GM12891 (cell line): Measurements from ENCODE around the gene IP6K3.

Experiments used
- DNase-seq: peaks from one replicate; pipeline ENCODE4 v3.0.0; 2011; ENCODE audit warnings: low spot score; ENCODE audit not compliant: insufficient read length
- FAIRE-seq: peaks from 2 replicates; lab custom pipeline; 2011; peaks lifted over from hg19 to GRCh38; lab: Jason Lieb, UNC
- PAX5 ChIP-seq: IDR thresholded peaks from 2 replicates; pipeline ENCODE4 v1.6.1; 2011; ENCODE audit warnings: low read length, moderate library complexity, mild to moderate bottlenecking; ENCODE audit not compliant: insufficient read depth, severe bottlenecking
- POLR2A ChIP-seq: IDR thresholded peaks from 2 replicates; pipeline ENCODE4 v1.6.1; 2011; ENCODE audit warnings: low read depth, low read length, control low read depth
- POLR2AphosphoS5 ChIP-seq: IDR thresholded peaks from 2 replicates; pipeline ENCODE4 v1.6.1; 2011; ENCODE audit warnings: low read depth, low read length, control low read depth
- POU2F2 ChIP-seq: IDR thresholded peaks from 2 replicates; pipeline ENCODE4 v1.6.1; 2011; ENCODE audit warnings: low read depth, mild to moderate bottlenecking, control low read depth, low read length, moderate library complexity
- SPI1 ChIP-seq: IDR thresholded peaks from 2 replicates; pipeline ENCODE4 v1.6.1; 2011; ENCODE audit warnings: low read depth, low read length, control low read depth
- TAF1 ChIP-seq: IDR thresholded peaks from 2 replicates; pipeline ENCODE4 v1.6.1; 2011; ENCODE audit warnings: low read depth, low read length, control low read depth

Gene IP6K3

GRCh38 chr6:33770124-33770832 lies 23.6 kb upstream of the IP6K3 start:
- no peak for FAIRE-seq
- no peak for TF ChIP-seq PAX5
- no peak for TF ChIP-seq POLR2AphosphoS5
- no peak for TF ChIP-seq POU2F2
- TF ChIP-seq POLR2A: no peak
- no peak for TF ChIP-seq SPI1
- no peak for TF ChIP-seq TAF1
- no peak for DNase-seq

GRCh38 chr6:33769248-33769821 lies 22.6 kb upstream of the IP6K3 start:
- DNase-seq (no peak), FAIRE-seq (no peak)
- TF ChIP-seq POU2F2: no peak
- TF ChIP-seq TAF1: no peak
- TF ChIP-seq POLR2AphosphoS5: no peak
- TF ChIP-seq POLR2A: no peak
- TF ChIP-seq SPI1: no peak
- TF ChIP-seq PAX5: no peak

GRCh38 chr6:33768644-33769120 lies 22.0 kb upstream of the IP6K3 start:
- TF ChIP-seq POU2F2 (no peak), PAX5 (no peak), POLR2AphosphoS5 (no peak), SPI1 (no peak), POLR2A (no peak), TAF1 (no peak)
- peak; percentile 81 for FAIRE-seq
- DNase-seq: peak; percentile 78

- TF ChIP-seq TAF1 (no peak), POLR2A (no peak), SPI1 (no peak), POLR2AphosphoS5 (no peak), POU2F2 (no peak), PAX5 (no peak)
- FAIRE-seq (no peak), DNase-seq (no peak)
Observed at GRCh38 chr6:33766921-33767907, 20.5 kb upstream of the IP6K3 start.

GRCh38 chr6:33765368-33765767 lies 18.7 kb upstream of the IP6K3 start:
- no peak for TF ChIP-seq SPI1
- no peak for TF ChIP-seq POLR2AphosphoS5
- no peak for TF ChIP-seq POU2F2
- no peak for TF ChIP-seq TAF1
- TF ChIP-seq POLR2A: no peak
- no peak for TF ChIP-seq PAX5
- FAIRE-seq: no peak
- no peak for DNase-seq

- no peak for TF ChIP-seq TAF1
- TF ChIP-seq PAX5: no peak
- TF ChIP-seq SPI1: no peak
- no peak for TF ChIP-seq POLR2AphosphoS5
- FAIRE-seq (no peak), DNase-seq (no peak)
Observed at GRCh38 chr6:33764036-33764435, 17.3 kb upstream of the IP6K3 start.

- no peak for TF ChIP-seq POLR2AphosphoS5
- TF ChIP-seq TAF1: no peak
- TF ChIP-seq POLR2A: no peak
- TF ChIP-seq PAX5: no peak
- TF ChIP-seq POU2F2: no peak
- TF ChIP-seq SPI1: no peak
- no peak for FAIRE-seq
- no peak for DNase-seq
Observed at GRCh38 chr6:33763483-33763882, 16.8 kb upstream of the IP6K3 start.

GRCh38 chr6:33762713-33763112 lies 16.0 kb upstream of the IP6K3 start:
- no peak for FAIRE-seq
- no peak for TF ChIP-seq POLR2AphosphoS5
- no peak for TF ChIP-seq POU2F2
- no peak for TF ChIP-seq POLR2A
- no peak for TF ChIP-seq TAF1
- TF ChIP-seq SPI1: no peak
- no peak for TF ChIP-seq PAX5

More at GRCh38 chr6:33762713-33763112, 16.0 kb upstream of the IP6K3 start:
- no peak for DNase-seq
